HG03439 (cell line): Measurements from ENCODE around the gene RNF144B.
A peak's percentile ranks its signal among the peaks of the same experiment; 100 is the strongest.
"Not testable (repeated sequence)": the region's sequence is repeated elsewhere in the genome, so short reads cannot be mapped to it uniquely, and the experiment has no call there.

Experiments
- ATAC-seq: cut with Tn5 transposase; IDR thresholded peaks from one replicate; pipeline ENCODE4 v1.9.1; 2021; ENCODE audit warnings: mild to moderate bottlenecking, moderate library complexity; ENCODE audit not compliant: unreplicated experiment

The RNF144B gene

GRCh38 chr6:18368277-18369105 lies 18.7 kb upstream of the RNF144B start:
- ATAC-seq, result no peak

- ATAC-seq, result no peak
Measured at GRCh38 chr6:18371010-18371409, 16.1 kb upstream of the RNF144B start.

GRCh38 chr6:18371656-18372055 lies 15.5 kb upstream of the RNF144B start:
- ATAC-seq, result no peak

- no peak for ATAC-seq
Measured at GRCh38 chr6:18380158-18380836, 6.9 kb upstream of the RNF144B start.

GRCh38 chr6:18380851-18381250 lies 6.3 kb upstream of the RNF144B start:
- ATAC-seq, result no peak

- ATAC-seq, result no peak
Measured at GRCh38 chr6:18383441-18383840, 3.7 kb upstream of the RNF144B start.

- ATAC-seq, result no peak
Measured at GRCh38 chr6:18384621-18385020, 2.5 kb upstream of the RNF144B start.

GRCh38 chr6:18386298-18386976 lies 713 bp upstream of the RNF144B start:
- no peak for ATAC-seq

- no peak for ATAC-seq
Measured at GRCh38 chr6:18388271-18388670, 1.1 kb downstream of the RNF144B start.

GRCh38 chr6:18388942-18389341 lies 1.8 kb downstream of the RNF144B start:
- no peak for ATAC-seq

GRCh38 chr6:18389479-18389878 lies 2.3 kb downstream of the RNF144B start:
- ATAC-seq, result no peak

- ATAC-seq, result no peak
Measured at GRCh38 chr6:18390476-18390875, 3.3 kb downstream of the RNF144B start.

- ATAC-seq, result no peak
Measured at GRCh38 chr6:18391023-18391422, 3.9 kb downstream of the RNF144B start.

- no peak for ATAC-seq
Measured at GRCh38 chr6:18392346-18392877, 5.3 kb downstream of the RNF144B start.

- no peak for ATAC-seq
Measured at GRCh38 chr6:18393698-18394097, 6.5 kb downstream of the RNF144B start.

- no peak for ATAC-seq
Measured at GRCh38 chr6:18395177-18395855, 8.2 kb downstream of the RNF144B start.

- ATAC-seq, result no peak
Measured at GRCh38 chr6:18395856-18396197, 8.7 kb downstream of the RNF144B start.

GRCh38 chr6:18397701-18398100 lies 10.6 kb downstream of the RNF144B start:
- ATAC-seq, result no peak

GRCh38 chr6:18398225-18398624 lies 11.1 kb downstream of the RNF144B start:
- not testable (repeated sequence) for ATAC-seq

GRCh38 chr6:18400831-18401446 lies 13.8 kb downstream of the RNF144B start:
- ATAC-seq, result peak; percentile 92

GRCh38 chr6:18404965-18405364 lies 17.8 kb downstream of the RNF144B start:
- not testable (repeated sequence) for ATAC-seq
